Astrocyte (in vitro differentiated cells and primary cell): ENCODE results near the gene CTNNA3. TPM values are rescaled to one million over a fixed set of nuclear protein-coding genes. Genes with fewer than 3 reads are reported as not detected.

Experiments used
- DNase-seq: peaks from one replicate; pipeline ENCODE4 v3.0.0-alpha.2; 2010; ENCODE audit warnings: low read depth
- FAIRE-seq: peaks from 2 replicates; lab custom pipeline; 2011; peaks lifted over from hg19 to GRCh38; lab: Jason Lieb, UNC
- H2AFZ ChIP-seq: 2 replicates; pipeline ENCODE4 v1.6.0; 2012; ENCODE audit warnings: low read depth, low read length, inconsistent platforms
- H3K27ac ChIP-seq: 2 replicates; pipeline ENCODE4 v1.5.1; 2011; ENCODE audit warnings: low read depth, low read length, inconsistent platforms
- H3K27me3 ChIP-seq: 2 replicates; pipeline ENCODE4 v1.6.0; 2011; ENCODE audit warnings: low read length, inconsistent platforms; ENCODE audit not compliant: insufficient read depth
- H3K36me3 ChIP-seq: 2 replicates; pipeline ENCODE4 v1.5.1; 2011; ENCODE audit warnings: low read length, inconsistent platforms; ENCODE audit not compliant: insufficient read depth
- H3K4me1 ChIP-seq: 2 replicates; pipeline ENCODE4 v1.5.1; 2011; ENCODE audit warnings: low read length, inconsistent platforms; ENCODE audit not compliant: insufficient read depth
- H3K4me2 ChIP-seq: 2 replicates; pipeline ENCODE4 v1.6.0; 2012; ENCODE audit warnings: low read length, inconsistent platforms
- H3K4me3 ChIP-seq: 2 replicates; pipeline ENCODE4 v1.5.1; 2011; ENCODE audit warnings: low read depth, mild to moderate bottlenecking, low read length, inconsistent platforms; ENCODE audit not compliant: insufficient read depth
- H3K79me2 ChIP-seq: 2 replicates; pipeline ENCODE4 v1.6.0; 2012; ENCODE audit warnings: mild to moderate bottlenecking, low read length, inconsistent platforms; ENCODE audit not compliant: insufficient read depth
- H3K9ac ChIP-seq: 2 replicates; pipeline ENCODE4 v1.6.0; 2012; ENCODE audit warnings: mild to moderate bottlenecking, low read length, inconsistent platforms
- H3K9me3 ChIP-seq: 2 replicates; pipeline ENCODE4 v1.5.1; 2012; ENCODE audit warnings: low read depth, mild to moderate bottlenecking, low read length, inconsistent platforms; ENCODE audit not compliant: insufficient read depth
- H4K20me1 ChIP-seq: 2 replicates; pipeline ENCODE4 v1.6.0; 2012; ENCODE audit warnings: low read length, inconsistent platforms; ENCODE audit not compliant: insufficient read depth
- H3K27ac Mint-ChIP-seq: one replicate; pipeline ENCODE4 v1.8.0; 2021; ENCODE audit warnings: mild to moderate bottlenecking, mixed read lengths; ENCODE audit not compliant: unreplicated experiment
- H3K27me3 Mint-ChIP-seq: one replicate; pipeline ENCODE4 v1.8.0; 2021; ENCODE audit warnings: low read depth, mixed read lengths; ENCODE audit not compliant: unreplicated experiment
- H3K36me3 Mint-ChIP-seq: one replicate; pipeline ENCODE4 v1.8.0; 2021; ENCODE audit warnings: low read depth, mixed read lengths; ENCODE audit not compliant: unreplicated experiment
- H3K4me1 Mint-ChIP-seq: one replicate; pipeline ENCODE4 v1.8.0; 2021; ENCODE audit warnings: low read depth, mixed read lengths; ENCODE audit not compliant: unreplicated experiment
- H3K4me3 Mint-ChIP-seq: one replicate; pipeline ENCODE4 v1.8.0; 2021; ENCODE audit warnings: mild to moderate bottlenecking, moderate library complexity, mixed read lengths; ENCODE audit not compliant: unreplicated experiment
- H3K9me3 Mint-ChIP-seq: one replicate; pipeline ENCODE4 v1.8.0; 2021; ENCODE audit warnings: mild to moderate bottlenecking, mixed read lengths; ENCODE audit not compliant: unreplicated experiment
- EZH2 ChIP-seq: IDR thresholded peaks from 2 replicates; pipeline ENCODE4 v1.6.1; 2012; ENCODE audit warnings: mild to moderate bottlenecking, low read length, inconsistent platforms; ENCODE audit not compliant: insufficient read depth
- total RNA-seq: library from RNA; stranded (reverse); gene quantifications from 2 replicates; pipeline ENCODE4 v1.2.1, GENCODE V29; 2021
- TF ChIP-seq, protein P1 (sequence below): IDR thresholded peaks from 2 replicates; pipeline ENCODE4 v1.5.1; 2011; ENCODE audit warnings: low read depth, mild to moderate bottlenecking, inconsistent platforms, low read length, moderate library complexity; ENCODE audit not compliant: insufficient read depth

Gene CTNNA3
- total RNA-seq, 1 donor from 2014 or later = 0.73 TPM

- Mint-ChIP-seq H3K4me3 (no peak overlapping the region), H3K27me3 (no peaks in the 10 kb centered on the region), H3K27ac (no peak overlapping the region), H3K36me3 (no peaks in the 10 kb centered on the region), H3K9me3 (peaks cover 5% of the 10 kb centered on the region), H3K4me1 (peaks cover 4% of the 10 kb centered on the region)
- DNase-seq = no peak
- Histone ChIP-seq H3K9me3 (no peaks in the 10 kb centered on the region), H3K27ac (no peak overlapping the region), H3K4me1 (no peaks in the 10 kb centered on the region), H3K27me3 (no peaks in the 10 kb centered on the region), H3K4me3 (no peak overlapping the region), H3K36me3 (no peaks in the 10 kb centered on the region), H3K79me2 (no peaks in the 10 kb centered on the region), H3K4me2 (no peak overlapping the region), H2AFZ (no peak overlapping the region), H3K9ac (no peak overlapping the region), H4K20me1 (no peaks in the 10 kb centered on the region)
- TF ChIP-seq EZH2 = no peak
- FAIRE-seq = no peak
Measured at GRCh38 chr10:66218289-66218688, 1477.7 kb downstream of the CTNNA3 start.

- Mint-ChIP-seq H3K27ac (no peak overlapping the region), H3K4me1 (peaks cover 4% of the 10 kb centered on the region), H3K27me3 (no peaks in the 10 kb centered on the region), H3K36me3 (no peaks in the 10 kb centered on the region), H3K9me3 (peaks cover 5% of the 10 kb centered on the region), H3K4me3 (no peak overlapping the region)
- no peaks in the 10 kb centered on the region for H3K9me3 ChIP-seq
- no peak overlapping the region for H3K4me3 ChIP-seq
- no peak overlapping the region for H3K4me2 ChIP-seq
- H2AFZ ChIP-seq = no peak overlapping the region
- H4K20me1 ChIP-seq = no peaks in the 10 kb centered on the region
- TF ChIP-seq, protein P1, sequence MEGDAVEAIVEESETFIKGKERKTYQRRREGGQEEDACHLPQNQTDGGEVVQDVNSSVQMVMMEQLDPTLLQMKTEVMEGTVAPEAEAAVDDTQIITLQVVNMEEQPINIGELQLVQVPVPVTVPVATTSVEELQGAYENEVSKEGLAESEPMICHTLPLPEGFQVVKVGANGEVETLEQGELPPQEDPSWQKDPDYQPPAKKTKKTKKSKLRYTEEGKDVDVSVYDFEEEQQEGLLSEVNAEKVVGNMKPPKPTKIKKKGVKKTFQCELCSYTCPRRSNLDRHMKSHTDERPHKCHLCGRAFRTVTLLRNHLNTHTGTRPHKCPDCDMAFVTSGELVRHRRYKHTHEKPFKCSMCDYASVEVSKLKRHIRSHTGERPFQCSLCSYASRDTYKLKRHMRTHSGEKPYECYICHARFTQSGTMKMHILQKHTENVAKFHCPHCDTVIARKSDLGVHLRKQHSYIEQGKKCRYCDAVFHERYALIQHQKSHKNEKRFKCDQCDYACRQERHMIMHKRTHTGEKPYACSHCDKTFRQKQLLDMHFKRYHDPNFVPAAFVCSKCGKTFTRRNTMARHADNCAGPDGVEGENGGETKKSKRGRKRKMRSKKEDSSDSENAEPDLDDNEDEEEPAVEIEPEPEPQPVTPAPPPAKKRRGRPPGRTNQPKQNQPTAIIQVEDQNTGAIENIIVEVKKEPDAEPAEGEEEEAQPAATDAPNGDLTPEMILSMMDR = no peak
- no peak for TF ChIP-seq EZH2
- no peaks in the 10 kb centered on the region for H3K79me2 ChIP-seq
- no peaks in the 10 kb centered on the region for H3K4me1 ChIP-seq
- no peak overlapping the region for H3K27ac ChIP-seq
- H3K36me3 ChIP-seq = no peaks in the 10 kb centered on the region
- DNase-seq (no peak), FAIRE-seq (no peak)
- H3K9ac ChIP-seq = no peak overlapping the region
- no peaks in the 10 kb centered on the region for H3K27me3 ChIP-seq
Measured at GRCh38 chr10:66215920-66216319, 1480.1 kb downstream of the CTNNA3 start.

- H3K9ac ChIP-seq = no peak overlapping the region
- Mint-ChIP-seq H3K27me3 (no peaks in the 10 kb centered on the region), H3K4me1 (peaks cover 4% of the 10 kb centered on the region), H3K36me3 (no peaks in the 10 kb centered on the region), H3K27ac (no peak overlapping the region), H3K4me3 (no peak overlapping the region), H3K9me3 (peaks cover 5% of the 10 kb centered on the region)
- no peaks in the 10 kb centered on the region for H3K4me1 ChIP-seq
- no peak for FAIRE-seq
- H3K27ac ChIP-seq = no peak overlapping the region
- no peak overlapping the region for H2AFZ ChIP-seq
- H3K27me3 ChIP-seq = no peaks in the 10 kb centered on the region
- no peak overlapping the region for H3K4me3 ChIP-seq
- no peaks in the 10 kb centered on the region for H3K79me2 ChIP-seq
- DNase-seq = no peak
- no peaks in the 10 kb centered on the region for H4K20me1 ChIP-seq
- H3K4me2 ChIP-seq = no peak overlapping the region
- no peaks in the 10 kb centered on the region for H3K9me3 ChIP-seq
- TF ChIP-seq, protein P1 = no peak
- TF ChIP-seq EZH2 = no peak
- no peaks in the 10 kb centered on the region for H3K36me3 ChIP-seq
Measured at GRCh38 chr10:66214721-66215404, 1481.1 kb downstream of the CTNNA3 start.
